K562 (cell line): ENCODE results near the gene PCSK6. TPM values are rescaled to one million over a fixed set of nuclear protein-coding genes. Genes with fewer than 3 reads are reported as not detected.

Experiments used
- ATAC-seq: fragments of 200-7000 bp; cut with Tn5 transposase; 3 replicates; pipeline ENCODE4 v1.9.1; 2020; ENCODE audit warnings: moderate library complexity
- BruUV-seq: library from RNA; stranded (reverse); fragments of 400-500 nt; replicated peaks from 2 replicates; lab custom pipeline; 2021; lab: Mats Ljungman, UMichigan
- CTCF ChIA-PET: fragments of 300-600 bp; formaldehyde crosslinking; extraction: SDS; loops from one replicate; lab custom pipeline; 2021; ENCODE audit warnings: low intra/inter-chr PET ratio; lab: Yijun Ruan, JAX
- POLR2A ChIA-PET: fragments of 300-600, 350-650 bp; sonication (Branson Sonifier 250); formaldehyde crosslinking; extraction: SDS; loops from one replicate; lab custom pipeline; 2021; ENCODE audit warnings: antibody characterized with exemption, inconsistent platforms; lab: Yijun Ruan, JAX
- DNase-seq, 4 experiments: peaks; one replicate each; pipeline versions ENCODE4 v3.0.0 to v3.0.0-alpha.2; 2011 to 2018; ENCODE audit warnings: low spot score in 3 of 4, mixed read lengths in 3 of 4; ENCODE audit errors: extremely low read depth in 1 of 4
- FAIRE-seq: peaks from 2 replicates; lab custom pipeline; 2011; peaks lifted over from hg19 to GRCh38; lab: Jason Lieb, UNC
- H2AFZ ChIP-seq: 2 replicates; pipeline ENCODE4 v1.6.0; 2011; ENCODE audit warnings: low read depth, low read length, control low read depth, inconsistent platforms
- H3K27ac ChIP-seq: fragments of 200-600 bp; 3 replicates; pipeline ENCODE4 v1.8.0; 2011; ENCODE audit warnings: low read depth, mild to moderate bottlenecking, control low read depth, inconsistent platforms, low read length, moderate library complexity, mixed read lengths; ENCODE audit errors: extremely low read depth
- H3K27me3 ChIP-seq, 2 experiments: fragments of 300-600 bp in 1 of 2; 2 replicates in 1 of 2; 3 replicates in 1 of 2; pipeline versions ENCODE4 v1.6.0 to v1.8.0; 2011; ENCODE audit warnings: inconsistent platforms in 2 of 2, low read length in 2 of 2, mild to moderate bottlenecking in 1 of 2, mixed read lengths in 1 of 2, moderate library complexity in 1 of 2; ENCODE audit not compliant: control insufficient read depth in 2 of 2, insufficient read depth in 2 of 2
- H3K36me3 ChIP-seq: fragments of 300-600 bp; 3 replicates; pipeline ENCODE4 v1.8.0; 2011; ENCODE audit warnings: mild to moderate bottlenecking, low read length, inconsistent platforms; ENCODE audit not compliant: control insufficient read depth, insufficient read depth
- H3K4me1 ChIP-seq, 2 experiments: fragments of 200-600 bp in 1 of 2; replicated peaks in 1 of 2; 2 replicates in 1 of 2; 3 replicates in 1 of 2; pipeline versions ENCODE4 v1.5.1 to v1.8.0; 2011; ENCODE audit warnings: inconsistent platforms in 2 of 2, low read length in 2 of 2, mild to moderate bottlenecking in 1 of 2, mixed read lengths in 1 of 2, moderate library complexity in 1 of 2; ENCODE audit not compliant: control insufficient read depth in 2 of 2, insufficient read depth in 2 of 2
- H3K4me2 ChIP-seq: 2 replicates; pipeline ENCODE4 v1.6.1; 2011; ENCODE audit warnings: low read length, control low read depth, inconsistent platforms, mixed read lengths; ENCODE audit not compliant: insufficient read depth
- H3K4me3 ChIP-seq: fragments of 200-600 bp; sonication (generic), shearing (Covaris generic); 2 replicates; pipeline ENCODE4 v1.5.1; 2016; ENCODE audit warnings: control low read depth, inconsistent platforms
- H3K79me2 ChIP-seq: fragments of 200-600 bp; 3 replicates; pipeline ENCODE4 v1.8.0; 2011; ENCODE audit warnings: low read length, inconsistent platforms; ENCODE audit not compliant: control insufficient read depth, insufficient read depth
- H3K9ac ChIP-seq, 2 experiments: 2 replicates each; pipeline versions ENCODE4 v1.6.0 to v1.6.1; 2011; ENCODE audit warnings: low read depth in 2 of 2, low read length in 2 of 2, control low read depth in 1 of 2, inconsistent platforms in 1 of 2, mild to moderate bottlenecking in 1 of 2, mixed read lengths in 1 of 2; ENCODE audit not compliant: insufficient read depth in 1 of 2
- H3K9me1 ChIP-seq: one replicate; pipeline ENCODE4 v1.6.0; 2011; ENCODE audit warnings: inconsistent platforms, mild to moderate bottlenecking, low read length, moderate library complexity; ENCODE audit not compliant: control insufficient read depth, insufficient read depth
- H3K9me3 ChIP-seq: replicated peaks from 2 replicates; pipeline ENCODE4 v1.5.1; 2011; ENCODE audit warnings: low read depth, low read length, inconsistent platforms; ENCODE audit not compliant: control insufficient read depth, insufficient read depth
- H4K20me1 ChIP-seq: replicated peaks from 2 replicates; pipeline ENCODE4 v1.6.1; 2011; ENCODE audit warnings: low read length, inconsistent platforms, mixed read lengths; ENCODE audit not compliant: control insufficient read depth, insufficient read depth
- CTCFL ChIP-seq: IDR thresholded peaks from 2 replicates; pipeline ENCODE4 v1.6.1; 2011; ENCODE audit warnings: borderline replicate concordance, low read depth, mild to moderate bottlenecking, moderate library complexity, low read length; ENCODE audit not compliant: insufficient read depth, poor library complexity, severe bottlenecking
- MAX ChIP-seq: sonication (generic); formaldehyde crosslinking; IDR thresholded peaks from 2 replicates; pipeline ENCODE4 v1.9.0; 2022; ENCODE audit warnings: mild to moderate bottlenecking, missing genetic modification reagents
- PHF21A ChIP-seq: fragments of 450-650 bp; IDR thresholded peaks from 2 replicates; pipeline ENCODE4 v1.6.1; 2017; ENCODE audit warnings: low read depth, borderline replicate concordance
- SRSF1 ChIP-seq: fragments of 200-400 bp; formaldehyde crosslinking; IDR thresholded peaks from 2 replicates; pipeline ENCODE4 v1.6.1; 2017; ENCODE audit warnings: mild to moderate bottlenecking, low read depth, low read length, moderate library complexity
- TAF15 ChIP-seq: fragments of 200-400 bp; formaldehyde crosslinking; IDR thresholded peaks from 2 replicates; pipeline ENCODE4 v1.6.1; 2017; ENCODE audit warnings: mild to moderate bottlenecking, low read depth, low read length, moderate library complexity
- ZNF584 ChIP-seq: fragments of 200-800 bp; sonication (Bioruptor generic); IDR thresholded peaks from 2 replicates; pipeline ENCODE4 v1.6.1; 2016; ENCODE audit warnings: low read depth, mild to moderate bottlenecking, missing genetic modification characterization, missing compliant biosample characterization
- WGBS: fragments of 100-300 bp; shearing (Covaris generic); methylation state at CpG from one replicate; pipeline ENCODE4 v1.1.6; 2016; ENCODE audit warnings: low coverage, mixed read lengths; ENCODE audit not compliant: insufficient coverage; ENCODE audit errors: missing lambda C conversion rate; 5-methylcytosine and 5-hydroxymethylcytosine counted together
- in situ Hi-C: fragments of 300-500 bp; cut with MboI; formaldehyde crosslinking; loops from 4 replicates; pipeline ENCODE4 v1.15.0; 2018; ENCODE audit warnings: inconsistent platforms, mixed read lengths
- intact Hi-C: fragments of 100-400 bp; cut with micrococcal nuclease; formaldehyde crosslinking; loops from 2 replicates; pipeline ENCODE4 v1.14.2; 2022
- polyA plus RNA-seq, 8 experiments: library from polyadenylated mRNA; depleted of rRNA in 4 of 8; stranded (reverse) in 5 of 8; unstranded in 3 of 8; fragments of >200 nt; fragmentation: Nextera tagmentation in 2 of 8; fragmentation: Illumina TruSeq in 1 of 8; extraction: Ambion mirVana in 2 of 8; extraction: Trizol in 1 of 8; gene quantifications; 2 replicates each; pipeline versions ENCODE4 v1.2.1 to v1.2.3, GENCODE V29; 2011 to 2014; ENCODE audit warnings: inconsistent platforms in 1 of 8, missing spikeins in 1 of 8
- total RNA-seq, 7 experiments: library from RNA; depleted of rRNA in 6 of 7; stranded (reverse); fragments of >200 nt in 6 of 7; fragmentation: Illumina TruSeq in 2 of 7; extraction: Trizol in 2 of 7; gene quantifications; 2 replicates each; pipeline versions ENCODE4 v1.2.1 to v1.2.3, GENCODE V29; 2011 to 2021; ENCODE audit warnings: low replicate concordance in 1 of 7
- TF ChIP-seq, protein P1 (sequence below): fragments of 250-450 bp; sonication (Bioruptor Pico); IDR thresholded peaks from 2 replicates; pipeline ENCODE4 v1.4.0; 2020; ENCODE audit warnings: borderline replicate concordance

The PCSK6 gene
- total and polyA plus RNA-seq, 9 of the 15 experiments (the other 6 are each of a cell fraction or from before 2014, with no cell fraction given) = 2.2 to 32.6 (median 14.5) TPM

DNA sequence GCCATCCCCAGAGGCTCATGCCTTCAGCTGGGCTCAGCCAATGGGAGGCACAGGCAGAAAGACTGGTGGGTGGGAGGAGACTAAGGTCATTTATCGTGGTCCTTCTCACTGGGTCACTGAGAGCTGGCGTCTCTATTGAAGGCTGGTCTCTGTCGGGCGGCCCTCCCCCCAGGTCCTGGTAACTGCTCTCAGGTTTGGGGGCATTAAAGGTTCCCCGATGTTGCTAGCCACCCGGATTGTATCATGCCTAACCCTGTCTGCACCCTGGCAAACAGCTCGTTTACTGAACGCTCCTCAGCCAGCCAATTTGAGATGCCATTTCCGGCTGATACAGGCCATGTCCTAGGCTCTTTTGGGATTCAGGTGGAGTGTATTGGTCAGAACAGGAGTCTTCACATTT, 222.7 kb downstream of the PCSK6 start (continued):
- no peak for TF ChIP-seq ZNF584 (CRISPR knock-in tag)

DNA sequence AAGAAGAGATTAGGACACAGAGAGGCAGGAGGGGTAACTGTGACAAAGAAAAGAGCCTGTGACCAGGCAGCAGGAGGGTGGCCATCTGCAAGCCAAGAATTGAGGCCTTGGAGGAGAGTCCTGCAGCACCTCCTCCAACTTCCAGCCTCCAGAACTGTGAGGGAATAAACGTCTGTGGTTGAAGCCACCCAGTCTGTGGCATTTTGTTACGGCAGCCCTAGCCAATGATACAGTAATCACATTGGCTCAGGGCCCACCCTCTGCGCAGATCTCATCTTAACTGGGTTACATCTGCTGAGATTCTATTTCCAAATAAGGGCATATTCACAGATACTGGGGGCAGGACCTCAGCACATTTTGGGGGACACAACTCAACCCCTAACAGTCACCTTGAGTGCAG, 223.5 kb downstream of the PCSK6 start:
- no peak for FAIRE-seq
- CTCF ChIA-PET = interaction anchor here (0.7 kb wide), 1 partner anchor 157 kb away, joined by 5 read pairs; no protein-coding TSS in a partner anchor

More for the DNA sequence above, 223.5 kb downstream of the PCSK6 start:
- Histone ChIP-seq H3K9me3 (no peaks in the 10 kb centered on the region), H3K9me1 (no peaks in the 10 kb centered on the region), H3K9ac (no peak overlapping the region), H3K79me2 (no peaks in the 10 kb centered on the region), H3K4me1 (peaks cover 5 to 8% of the 10 kb centered on the region in 2 experiments), H4K20me1 (0 out of 2 replicates have a peak, but pooled peaks cover 7% of the 10 kb centered on the region), H3K4me3 (no peak overlapping the region), H3K27ac (no peak overlapping the region), H3K4me2 (no peak overlapping the region), H3K36me3 (peaks cover 8% of the 10 kb centered on the region; the same call in 2 of the 3 replicates), H2AFZ (no peak overlapping the region), H3K27me3 (peaks cover 3 to 24% of the 10 kb centered on the region in 2 experiments; a peak in 3 of 5 replicates)
- ATAC-seq (no peak), DNase-seq (no peak)
- TF ChIP-seq MAX = no peak
- no peak for TF ChIP-seq SRSF1
- TF ChIP-seq, protein P1, sequence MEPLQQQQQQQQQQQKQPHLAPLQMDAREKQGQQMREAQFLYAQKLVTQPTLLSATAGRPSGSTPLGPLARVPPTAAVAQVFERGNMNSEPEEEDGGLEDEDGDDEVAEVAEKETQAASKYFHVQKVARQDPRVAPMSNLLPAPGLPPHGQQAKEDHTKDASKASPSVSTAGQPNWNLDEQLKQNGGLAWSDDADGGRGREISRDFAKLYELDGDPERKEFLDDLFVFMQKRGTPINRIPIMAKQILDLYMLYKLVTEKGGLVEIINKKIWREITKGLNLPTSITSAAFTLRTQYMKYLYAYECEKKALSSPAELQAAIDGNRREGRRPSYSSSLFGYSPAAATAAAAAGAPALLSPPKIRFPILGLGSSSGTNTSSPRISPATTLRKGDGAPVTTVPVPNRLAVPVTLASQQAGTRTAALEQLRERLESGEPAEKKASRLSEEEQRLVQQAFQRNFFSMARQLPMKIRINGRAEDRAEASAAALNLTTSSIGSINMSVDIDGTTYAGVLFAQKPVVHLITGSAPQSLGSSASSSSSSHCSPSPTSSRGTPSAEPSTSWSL (CRISPR knock-in tag) = no peak
- TF ChIP-seq TAF15 = no peak
- TF ChIP-seq CTCFL = no peak
- no peak for TF ChIP-seq PHF21A
- in situ Hi-C loops = loop anchor here (25.0 kb wide), 2 partner anchors 354 to 629 kb away; partner anchors contain the start of gene LRRK1
- intact Hi-C loops = no loop called here
- no TSS peak for BruUV-seq
- WGBS = 44% methylated on average over 3 of the region's 3 CpGs
- POLR2A ChIA-PET = interaction anchor here (0.6 to 2.9 kb wide), 2 partner anchors 11 to 606 kb away, joined by 3 to 16 read pairs; no protein-coding TSS in a partner anchor
